GM10266 (cell line): ENCODE data around the gene ACER3.
A peak's percentile ranks its signal among the peaks of the same experiment; 100 is the strongest.
"Not testable (repeated sequence)": the region's sequence is repeated elsewhere in the genome, so short reads cannot be mapped to it uniquely, and the experiment has no call there.

ENCODE experiments used
- DNase-seq: peaks from one replicate; pipeline ENCODE4 v3.0.0; 2012; ENCODE audit errors: extremely low spot score
- CTCF ChIP-seq: IDR thresholded peaks from 2 replicates; pipeline ENCODE4 v1.5.1; 2012; ENCODE audit warnings: mild to moderate bottlenecking, low read depth; ENCODE audit not compliant: control insufficient read depth, insufficient read depth; ENCODE audit errors: missing control alignments

The ACER3 gene

GRCh38 chr11:76860539-76861475, at the start of gene ACER3:
Gene ACER3, plus strand, starts transcription at chr11:76860918. Its CDS starts 59 bp downstream, at chr11:76860977.
- peak; percentile 99 for DNase-seq
- no peak for TF ChIP-seq CTCF

- no peak for DNase-seq
- TF ChIP-seq CTCF: no peak
These were observed 49.5 kb upstream of the ACER3 start for GRCh38 chr11:76811259-76811658.

- TF ChIP-seq CTCF: no peak
- DNase-seq: no peak
These were observed 46.3 kb upstream of the ACER3 start for GRCh38 chr11:76814414-76814813.

GRCh38 chr11:76815678-76816077, 45.0 kb upstream of the ACER3 start:
- DNase-seq: not testable (repeated sequence)

GRCh38 chr11:76820184-76820566, 40.5 kb upstream of the ACER3 start:
- no peak for DNase-seq
- no peak for TF ChIP-seq CTCF

GRCh38 chr11:76821396-76821795, 39.3 kb upstream of the ACER3 start:
- not testable (repeated sequence) for DNase-seq

- no peak for DNase-seq
- TF ChIP-seq CTCF: no peak
These were observed 38.3 kb upstream of the ACER3 start for GRCh38 chr11:76822406-76822805.

GRCh38 chr11:76823481-76824028, 37.2 kb upstream of the ACER3 start:
- DNase-seq: no peak
- no peak for TF ChIP-seq CTCF
